Dendritic cell treated with granulocyte-macrophage colony-stimulating factor and Interleukin-4, amounts not matched to agents 40 ng/mL and 50 ng/mL, for 4 days (primary cell): Measurements from ENCODE around the gene BATF3.
"Not testable (repeated sequence)": the region's sequence is repeated elsewhere in the genome, so short reads cannot be mapped to it uniquely, and the experiment has no call there.

Experiments used
- H3K27ac Mint-ChIP-seq: one replicate; pipeline ENCODE4 v1.8.0; 2022; ENCODE audit warnings: mild to moderate bottlenecking, mixed read lengths
- H3K27me3 Mint-ChIP-seq: one replicate; pipeline ENCODE4 v1.8.0; 2022; ENCODE audit warnings: mild to moderate bottlenecking, mixed read lengths
- H3K36me3 Mint-ChIP-seq: one replicate; pipeline ENCODE4 v1.8.0; 2022; ENCODE audit warnings: low read depth, mixed read lengths
- H3K4me1 Mint-ChIP-seq: one replicate; pipeline ENCODE4 v1.8.0; 2022; ENCODE audit warnings: low read depth, mixed read lengths
- H3K4me3 Mint-ChIP-seq: one replicate; pipeline ENCODE4 v1.8.0; 2022; ENCODE audit warnings: mild to moderate bottlenecking, moderate library complexity, mixed read lengths
- H3K9me3 Mint-ChIP-seq: one replicate; pipeline ENCODE4 v1.8.0; 2022; ENCODE audit warnings: mixed read lengths
- intact Hi-C: fragments of 100-400 bp; cut with micrococcal nuclease; formaldehyde crosslinking; loops from one replicate; pipeline ENCODE4 v1.15.0; 2022

The BATF3 gene

GRCh38 chr1:212651521-212651920 is 48.1 kb downstream of the BATF3 start:
- intact Hi-C loops: no loop called here
- Mint-ChIP-seq H3K27me3 (peaks cover 5% of the 10 kb centered on the region), H3K27ac (no peak overlapping the region), H3K4me3 (no peak overlapping the region), H3K4me1 (peaks cover 8% of the 10 kb centered on the region), H3K36me3 (peaks cover 65% of the 10 kb centered on the region), H3K9me3 (no peaks in the 10 kb centered on the region)

GRCh38 chr1:212650228-212650627 is 49.4 kb downstream of the BATF3 start:
- Mint-ChIP-seq H3K4me1 (peaks cover 20% of the 10 kb centered on the region), H3K4me3 (no peak overlapping the region), H3K27me3 (peaks cover under 1% of the 10 kb centered on the region), H3K27ac (no peak overlapping the region), H3K36me3 (peaks cover 54% of the 10 kb centered on the region), H3K9me3 (no peaks in the 10 kb centered on the region)
- intact Hi-C loops: no loop called here

- no peak overlapping the region for H3K4me3 Mint-ChIP-seq
- peaks cover 42% of the 10 kb centered on the region for H3K36me3 Mint-ChIP-seq
- H3K27me3 Mint-ChIP-seq: peaks cover 2% of the 10 kb centered on the region
- intact Hi-C loops: no loop called here
- H3K9me3 Mint-ChIP-seq: no peaks in the 10 kb centered on the region
- peaks cover 32% of the 10 kb centered on the region for H3K4me1 Mint-ChIP-seq
- no peak overlapping the region for H3K27ac Mint-ChIP-seq
These were observed 50.6 kb downstream of the BATF3 start for GRCh38 chr1:212649020-212649419.

DNA sequence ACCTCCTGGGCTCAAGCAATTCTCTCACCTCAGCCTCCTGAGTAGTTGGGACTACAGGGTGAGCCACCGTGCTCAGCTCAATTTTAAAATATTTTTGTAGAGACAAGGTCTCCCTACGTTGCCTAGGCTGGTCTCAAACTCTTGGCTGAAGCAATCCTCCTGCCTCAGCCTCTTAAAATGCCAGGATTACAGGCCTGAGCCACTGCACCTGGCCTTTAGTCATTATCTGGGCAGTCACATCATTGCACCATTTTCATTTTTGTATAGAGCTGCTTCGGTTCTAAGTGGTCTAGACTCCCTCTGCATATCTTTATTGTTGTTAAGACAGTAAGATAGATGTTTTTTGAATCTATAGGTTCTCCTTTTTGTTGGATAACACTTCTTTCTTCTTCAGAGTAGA is 51.2 kb downstream of the BATF3 start:
- H3K9me3 Mint-ChIP-seq: no peaks in the 10 kb centered on the region
- H3K27ac Mint-ChIP-seq: no peak overlapping the region
- H3K4me3 Mint-ChIP-seq: no peak overlapping the region
- peaks cover 2% of the 10 kb centered on the region for H3K27me3 Mint-ChIP-seq
- peaks cover 37% of the 10 kb centered on the region for H3K36me3 Mint-ChIP-seq
- intact Hi-C loops: no loop called here
- peaks cover 32% of the 10 kb centered on the region for H3K4me1 Mint-ChIP-seq

DNA sequence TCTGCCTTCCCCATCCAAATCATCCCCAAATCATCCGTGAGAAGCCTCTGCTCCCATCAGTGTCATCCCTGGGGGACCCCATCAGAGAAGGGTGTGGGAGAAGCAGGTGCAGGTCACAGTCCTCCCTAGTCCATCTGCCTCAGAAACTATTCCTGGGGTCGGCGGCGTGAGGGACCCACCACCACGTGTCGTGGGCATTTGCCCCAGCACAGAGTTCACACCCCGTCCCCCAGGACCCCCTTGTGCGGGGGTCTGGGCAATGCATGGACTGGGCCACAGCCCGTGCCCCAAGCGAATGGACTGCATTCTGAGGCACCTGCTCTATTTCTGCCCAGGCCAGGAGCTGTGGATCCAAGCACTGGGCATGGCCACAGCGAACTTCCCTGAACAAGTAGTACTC is 52.6 kb downstream of the BATF3 start:
- intact Hi-C loops: no loop called here
- Mint-ChIP-seq H3K27ac (no peak overlapping the region), H3K4me3 (no peak overlapping the region)

DNA sequence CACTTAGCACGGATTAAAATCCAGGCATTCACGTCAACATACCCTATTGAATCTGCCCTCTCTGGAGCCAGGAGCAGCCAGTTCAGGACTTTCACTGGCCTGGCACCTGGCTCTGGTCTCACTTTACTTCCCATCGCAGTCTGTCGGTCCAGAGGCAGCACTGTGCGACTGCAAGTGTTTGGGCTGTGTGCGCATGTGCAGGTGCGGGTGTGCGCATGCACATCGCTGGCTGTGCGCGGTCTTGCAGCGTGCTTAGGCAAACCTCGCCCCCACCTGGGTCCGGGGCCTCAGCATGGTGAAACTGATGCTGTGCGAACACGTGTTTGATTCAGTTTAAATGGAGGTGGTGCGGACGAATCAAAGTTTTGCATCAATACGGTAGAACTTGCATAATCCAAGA is 53.1 kb downstream of the BATF3 start:
- H3K4me3 Mint-ChIP-seq: no peak overlapping the region
- intact Hi-C loops: no loop called here
- peaks cover 32% of the 10 kb centered on the region for H3K4me1 Mint-ChIP-seq
- H3K36me3 Mint-ChIP-seq: peaks cover 21% of the 10 kb centered on the region
- H3K27ac Mint-ChIP-seq: no peak overlapping the region
- peaks cover 2% of the 10 kb centered on the region for H3K27me3 Mint-ChIP-seq
- no peaks in the 10 kb centered on the region for H3K9me3 Mint-ChIP-seq

More for the DNA sequence above, 52.6 kb downstream of the BATF3 start:
- Mint-ChIP-seq H3K4me1 (peaks cover 32% of the 10 kb centered on the region), H3K9me3 (no peaks in the 10 kb centered on the region), H3K36me3 (peaks cover 25% of the 10 kb centered on the region), H3K27me3 (peaks cover 2% of the 10 kb centered on the region)

DNA sequence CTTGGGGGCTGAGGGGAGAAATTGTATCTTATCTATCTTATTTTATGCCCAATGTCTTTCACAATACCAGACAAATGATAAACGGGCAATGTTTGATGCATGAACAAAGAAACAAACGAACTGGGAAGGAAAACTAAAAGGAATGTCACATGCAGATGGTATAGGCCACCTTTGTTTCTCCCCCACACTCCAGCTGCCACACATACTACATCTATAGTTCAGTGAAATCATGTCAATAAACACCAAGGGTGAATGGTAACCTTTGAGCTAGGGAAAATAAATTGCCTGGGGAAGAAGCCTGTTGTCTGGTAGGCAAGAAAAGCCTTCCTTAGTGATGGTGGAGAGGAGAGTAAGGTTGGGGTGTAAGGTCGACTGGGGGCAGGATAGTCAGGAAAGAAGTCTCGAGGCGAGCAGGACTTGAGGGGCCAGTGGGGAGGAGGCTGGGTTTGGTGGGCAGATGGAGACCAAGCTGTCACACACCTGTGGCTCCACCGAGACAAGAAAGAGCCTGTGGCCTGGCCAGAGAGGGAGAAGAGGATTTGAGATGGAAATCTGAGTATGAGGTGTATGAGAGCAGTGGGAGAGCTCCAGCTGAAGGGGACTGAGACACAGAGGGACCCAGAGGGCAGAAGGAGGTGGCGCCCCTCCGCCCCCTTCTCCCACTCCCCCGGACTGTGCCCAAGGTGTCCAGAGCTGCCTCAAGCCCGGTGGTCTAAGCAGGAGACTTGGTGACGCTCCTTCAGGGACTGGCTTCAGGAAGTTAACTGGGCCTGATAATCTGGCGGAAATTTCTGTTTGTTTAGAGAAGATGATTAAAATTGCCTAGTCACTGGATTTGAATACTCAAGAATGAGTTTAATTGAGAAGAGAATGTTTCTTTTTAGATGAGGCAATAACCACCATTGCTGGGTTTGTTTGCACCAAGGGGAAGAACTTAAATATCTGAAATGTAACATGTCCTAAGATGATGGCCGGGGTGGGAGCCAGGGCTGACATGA is 53.8 kb downstream of the BATF3 start:
- intact Hi-C loops: no loop called here
- peaks cover 32% of the 10 kb centered on the region for H3K4me1 Mint-ChIP-seq
- peaks cover 2% of the 10 kb centered on the region for H3K27me3 Mint-ChIP-seq
- H3K27ac Mint-ChIP-seq: peak overlapping the region; percentile 6
- no peak overlapping the region for H3K4me3 Mint-ChIP-seq
- H3K9me3 Mint-ChIP-seq: peaks cover 6% of the 10 kb centered on the region
- H3K36me3 Mint-ChIP-seq: peaks cover 18% of the 10 kb centered on the region

GRCh38 chr1:212644866-212645545 is 54.6 kb downstream of the BATF3 start:
- intact Hi-C loops: no loop called here
- Mint-ChIP-seq H3K36me3 (peaks cover 20% of the 10 kb centered on the region), H3K27me3 (peaks cover 2% of the 10 kb centered on the region), H3K4me3 (no peak overlapping the region), H3K9me3 (peaks cover 14% of the 10 kb centered on the region), H3K4me1 (peaks cover 27% of the 10 kb centered on the region), H3K27ac (peak overlapping the region; percentile 6)

- no peak overlapping the region for H3K27ac Mint-ChIP-seq
- intact Hi-C loops: no loop called here
- H3K4me3 Mint-ChIP-seq: no peak overlapping the region
- peaks cover 31% of the 10 kb centered on the region for H3K36me3 Mint-ChIP-seq
- H3K27me3 Mint-ChIP-seq: peaks cover 2% of the 10 kb centered on the region
- peaks cover 36% of the 10 kb centered on the region for H3K4me1 Mint-ChIP-seq
- peaks cover 24% of the 10 kb centered on the region for H3K9me3 Mint-ChIP-seq
These were observed 55.8 kb downstream of the BATF3 start for GRCh38 chr1:212643877-212644276.

DNA sequence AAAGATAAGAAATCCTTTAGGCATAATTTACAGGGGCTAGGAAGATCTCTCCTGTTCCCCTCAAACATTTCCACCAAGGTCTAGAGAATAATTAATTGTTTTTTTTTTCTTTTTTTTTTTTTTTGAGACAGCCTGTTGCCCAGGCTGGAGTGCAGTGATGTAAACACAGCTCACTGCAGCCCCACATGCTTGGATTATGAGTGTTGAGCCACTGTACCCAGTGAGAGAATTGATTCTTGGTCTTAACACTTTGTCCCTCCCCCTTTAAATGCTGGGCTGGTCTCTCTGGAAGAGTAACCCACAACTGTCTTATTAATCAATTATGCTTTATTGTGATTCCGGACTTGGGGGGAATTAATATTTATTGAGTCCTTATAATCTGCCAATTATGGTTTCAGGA is 57.7 kb downstream of the BATF3 start:
- H3K36me3 Mint-ChIP-seq: peaks cover 29% of the 10 kb centered on the region
- H3K27ac Mint-ChIP-seq: no peak overlapping the region
- peaks cover 5% of the 10 kb centered on the region for H3K27me3 Mint-ChIP-seq
- intact Hi-C loops: no loop called here
- no peak overlapping the region for H3K4me3 Mint-ChIP-seq
- H3K9me3 Mint-ChIP-seq: peaks cover 24% of the 10 kb centered on the region
- peaks cover 51% of the 10 kb centered on the region for H3K4me1 Mint-ChIP-seq

DNA sequence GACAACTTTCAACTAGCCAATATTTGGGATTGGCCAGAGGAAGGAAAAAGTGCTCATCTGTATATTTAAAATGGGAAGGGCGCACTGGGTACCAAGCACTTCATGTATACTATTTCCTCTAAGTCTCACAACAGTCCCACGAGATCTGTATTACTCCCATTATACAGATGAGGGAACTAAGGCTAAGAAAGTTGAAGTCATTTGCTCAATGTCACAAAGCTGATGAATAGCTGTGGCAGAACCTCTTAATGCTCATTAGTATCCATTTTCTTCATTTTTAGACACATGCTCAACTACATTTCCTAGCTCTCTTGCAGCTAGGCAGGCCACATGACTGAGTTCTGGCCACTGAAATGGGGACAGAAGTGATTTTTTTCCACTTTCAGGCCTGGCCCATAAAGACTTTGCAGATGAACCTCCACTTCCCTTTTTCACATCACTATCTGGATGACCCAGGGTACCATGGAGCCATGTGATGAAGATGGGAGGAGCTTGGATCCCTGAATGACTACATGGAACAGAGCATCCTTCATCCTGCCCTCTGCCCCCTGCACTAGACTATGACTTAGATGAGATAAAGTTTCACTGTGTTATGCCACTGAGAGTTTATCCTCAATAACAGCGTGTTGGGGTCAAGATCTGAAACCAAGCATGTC is 59.3 kb downstream of the BATF3 start:
- Mint-ChIP-seq H3K27ac (no peak overlapping the region), H3K9me3 (peaks cover 24% of the 10 kb centered on the region), H3K4me1 (peaks cover 53% of the 10 kb centered on the region), H3K4me3 (no peak overlapping the region), H3K36me3 (peaks cover 23% of the 10 kb centered on the region), H3K27me3 (peaks cover 5% of the 10 kb centered on the region)
- intact Hi-C loops: no loop called here

DNA sequence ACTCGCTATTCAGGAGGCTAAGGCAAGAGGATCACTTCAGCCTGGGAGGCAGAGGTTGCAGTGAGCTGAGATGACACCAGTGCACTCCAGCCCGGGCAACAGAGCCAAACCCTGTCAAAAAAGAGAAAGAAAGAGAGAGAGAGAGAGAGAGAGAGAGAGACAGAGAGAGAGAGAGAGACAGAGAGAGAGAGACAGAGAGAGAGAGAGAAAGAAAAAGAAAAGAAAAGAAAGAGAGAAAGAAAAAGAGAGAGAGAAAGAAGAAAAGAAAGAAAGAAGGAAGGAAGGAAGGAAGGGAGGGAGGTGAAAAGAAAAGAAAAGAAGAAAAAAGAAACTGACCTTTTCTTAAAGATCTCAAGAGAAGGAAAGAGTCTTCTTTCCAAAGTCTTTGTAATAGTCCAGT is 60.1 kb downstream of the BATF3 start:
- H3K27me3 Mint-ChIP-seq, H3K4me3 Mint-ChIP-seq, intact Hi-C loops: not testable (repeated sequence)
- Mint-ChIP-seq H3K9me3 (peaks cover 24% of the 10 kb centered on the region), H3K27ac (peak overlapping the region; percentile 66), H3K4me1 (peaks cover 53% of the 10 kb centered on the region), H3K36me3 (peaks cover 23% of the 10 kb centered on the region)

DNA sequence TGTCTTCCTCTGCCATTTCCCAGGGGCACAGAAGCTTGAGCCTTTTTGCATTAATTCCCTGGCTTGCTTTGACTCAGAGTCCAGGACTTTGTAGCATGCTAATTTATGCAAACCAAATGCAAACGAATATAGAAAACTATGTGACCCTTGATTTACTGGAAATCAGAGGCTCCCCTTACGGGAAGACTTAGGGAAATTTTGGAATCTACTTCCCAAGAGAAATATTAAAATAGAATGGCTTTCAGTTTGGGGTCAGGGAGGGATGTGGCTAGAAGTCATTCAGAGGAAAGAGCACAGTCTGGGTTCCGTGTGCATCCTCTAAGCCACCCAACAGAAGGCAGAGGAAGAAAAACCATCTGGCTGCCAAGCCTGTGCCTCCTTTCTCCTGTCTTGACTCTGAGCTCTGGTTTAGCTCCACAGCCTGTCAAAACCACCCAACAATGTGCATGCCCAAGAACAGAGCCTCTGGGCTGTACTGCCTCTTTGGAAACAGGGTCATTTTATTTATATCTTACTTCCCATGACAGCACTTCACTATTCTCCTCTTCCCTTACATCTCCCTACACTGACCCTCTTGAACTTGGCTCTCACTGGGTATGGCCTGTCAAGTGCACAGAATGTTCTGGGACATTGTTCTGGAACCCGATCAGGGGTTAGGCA is 61.0 kb downstream of the BATF3 start:
- H3K9me3 Mint-ChIP-seq: peaks cover 24% of the 10 kb centered on the region

More for the DNA sequence above, 61.0 kb downstream of the BATF3 start:
- Mint-ChIP-seq H3K36me3 (peaks cover 23% of the 10 kb centered on the region), H3K27ac (peak overlapping the region; percentile 3), H3K4me1 (peaks cover 48% of the 10 kb centered on the region), H3K27me3 (peaks cover 2% of the 10 kb centered on the region), H3K4me3 (no peak overlapping the region)
- intact Hi-C loops: no loop called here
